IMR-90 (cell line): ENCODE measurements around the gene DOCK10. TPM values are rescaled to one million over a fixed set of nuclear protein-coding genes. Genes with fewer than 3 reads are reported as not detected.

ENCODE experiments used
- ATAC-seq: fragments of 200-7000 bp; cut with Tn5 transposase; 2 replicates; pipeline ENCODE4 v1.9.1; 2020; ENCODE audit warnings: low read depth, mild to moderate bottlenecking, moderate library complexity
- BruUV-seq: library from RNA; stranded (reverse); fragments of 400-500 nt; replicated peaks from 2 replicates; lab custom pipeline; 2021; lab: Mats Ljungman, UMichigan
- CTCF ChIA-PET: fragments of 300-600 bp; formaldehyde crosslinking; extraction: SDS; loops from one replicate; lab custom pipeline; 2021; ENCODE audit warnings: antibody characterized with exemption; lab: Yijun Ruan, JAX
- POLR2A ChIA-PET: fragments of 300-600 bp; sonication (Branson Sonifier 250); formaldehyde crosslinking; loops from one replicate; lab custom pipeline; 2022; ENCODE audit warnings: antibody characterized with exemption; ENCODE audit not compliant: unreplicated experiment; lab: Charles Lee
- DNase-seq: peaks from one replicate; pipeline ENCODE4 v3.0.0; 2013
- H2AFZ ChIP-seq: replicated peaks from 2 replicates; pipeline ENCODE3; 2013; ENCODE audit warnings: low read length, mild to moderate bottlenecking; ENCODE audit not compliant: poor library complexity
- H2AK5ac ChIP-seq: 2 replicates; pipeline ENCODE4 v1.6.1; 2013; ENCODE audit warnings: low read depth, low read length, inconsistent platforms
- H2AK9ac ChIP-seq: replicated peaks from 2 replicates; pipeline ENCODE3; 2013; ENCODE audit warnings: mild to moderate bottlenecking, low read depth, low read length, moderate library complexity; ENCODE audit not compliant: poor library complexity
- H2BK120ac ChIP-seq: 2 replicates; pipeline ENCODE4 v1.6.1; 2013; ENCODE audit warnings: low read depth, low read length, inconsistent platforms
- H2BK15ac ChIP-seq: 3 replicates; pipeline ENCODE4 v1.6.1; 2013; ENCODE audit warnings: low read depth, low read length, inconsistent platforms
- H2BK20ac ChIP-seq: 2 replicates; pipeline ENCODE4 v1.6.1; 2013; ENCODE audit warnings: low read depth, mild to moderate bottlenecking, inconsistent platforms, low read length, moderate library complexity
- H2BK5ac ChIP-seq: 2 replicates; pipeline ENCODE4 v1.6.1; 2013; ENCODE audit warnings: mild to moderate bottlenecking, low read depth, low read length, inconsistent platforms; ENCODE audit not compliant: poor library complexity, severe bottlenecking
- H3K14ac ChIP-seq: replicated peaks from 2 replicates; pipeline ENCODE4 v1.6.1; 2013; ENCODE audit warnings: low read depth, low read length, inconsistent platforms
- H3K18ac ChIP-seq: 2 replicates; pipeline ENCODE4 v1.6.1; 2013; ENCODE audit warnings: low read depth, low read length, control low read depth
- H3K23ac ChIP-seq: 2 replicates; pipeline ENCODE4 v1.6.1; 2013; ENCODE audit warnings: low read depth, low read length, inconsistent platforms
- H3K27ac ChIP-seq: 2 replicates; pipeline ENCODE4 v1.5.1; 2013; ENCODE audit warnings: mild to moderate bottlenecking, control low read depth, low read length; ENCODE audit not compliant: insufficient read depth
- H3K27me3 ChIP-seq: 2 replicates; pipeline ENCODE4 v1.6.1; 2013; ENCODE audit warnings: low read length; ENCODE audit not compliant: control insufficient read depth, insufficient read depth
- H3K36me3 ChIP-seq: 2 replicates; pipeline ENCODE4 v1.6.1; 2013; ENCODE audit warnings: low read length, mixed read lengths; ENCODE audit not compliant: control insufficient read depth, insufficient read depth
- H3K4ac ChIP-seq: 2 replicates; pipeline ENCODE4 v1.6.1; 2013; ENCODE audit warnings: low read depth, low read length, inconsistent platforms
- H3K4me1 ChIP-seq: 2 replicates; pipeline ENCODE4 v1.6.1; 2013; ENCODE audit warnings: low read length, mixed read lengths; ENCODE audit not compliant: control insufficient read depth, insufficient read depth
- H3K4me2 ChIP-seq: 2 replicates; pipeline ENCODE4 v1.6.1; 2013; ENCODE audit warnings: low read depth, mild to moderate bottlenecking, control low read depth, low read length, moderate library complexity
- H3K4me3 ChIP-seq: 2 replicates; pipeline ENCODE4 v1.5.1; 2013; ENCODE audit warnings: low read depth, mild to moderate bottlenecking, control low read depth, low read length, moderate library complexity; ENCODE audit not compliant: insufficient read depth
- H3K56ac ChIP-seq: 2 replicates; pipeline ENCODE4 v1.6.1; 2013; ENCODE audit warnings: low read length, inconsistent platforms; ENCODE audit not compliant: insufficient read depth; ENCODE audit errors: extremely low read depth
- H3K79me1 ChIP-seq, 2 experiments: 2 replicates each; pipeline ENCODE4 v1.6.1; 2013; ENCODE audit warnings: low read length in 2 of 2, inconsistent platforms in 1 of 2, low read depth in 1 of 2
- H3K9ac ChIP-seq: 2 replicates; pipeline ENCODE4 v1.6.1; 2013; ENCODE audit warnings: low read depth, low read length, control low read depth
- H3K9me1 ChIP-seq: 2 replicates; pipeline ENCODE4 v1.6.1; 2013; ENCODE audit warnings: low read length, inconsistent platforms; ENCODE audit not compliant: insufficient read depth
- H3K9me3 ChIP-seq: 2 replicates; pipeline ENCODE4 v1.6.1; 2013; ENCODE audit warnings: low read length; ENCODE audit not compliant: control insufficient read depth, insufficient read depth
- H4K20me1 ChIP-seq: 2 replicates; pipeline ENCODE4 v1.6.1; 2013; ENCODE audit warnings: low read length, inconsistent platforms; ENCODE audit not compliant: insufficient read depth
- H4K5ac ChIP-seq: 2 replicates; pipeline ENCODE4 v1.6.1; 2013; ENCODE audit warnings: mild to moderate bottlenecking, low read depth, low read length, control low read depth
- H4K8ac ChIP-seq, 2 experiments: 2 replicates each; pipeline ENCODE4 v1.6.1; 2013; ENCODE audit warnings: low read depth in 2 of 2, low read length in 2 of 2, control low read depth in 1 of 2, inconsistent platforms in 1 of 2
- H4K91ac ChIP-seq: 2 replicates; pipeline ENCODE4 v1.6.1; 2013; ENCODE audit warnings: low read depth, low read length, inconsistent platforms; ENCODE audit not compliant: insufficient read depth
- CHD1 ChIP-seq: IDR thresholded peaks from 2 replicates; pipeline ENCODE4 v1.6.1; 2012; ENCODE audit warnings: low read depth, low read length, improper control_type of control experiment
- MXI1 ChIP-seq: IDR thresholded peaks from 2 replicates; pipeline ENCODE4 v1.6.1; 2012; ENCODE audit warnings: low read depth, mild to moderate bottlenecking, low read length, moderate library complexity, borderline replicate concordance
- RCOR1 ChIP-seq: IDR thresholded peaks from 2 replicates; pipeline ENCODE4 v1.6.1; 2012; ENCODE audit warnings: mild to moderate bottlenecking, low read length, improper control_type of control experiment; ENCODE audit not compliant: insufficient replicate concordance
- USF2 ChIP-seq: fragments of 150-350 bp; IDR thresholded peaks from 2 replicates; pipeline ENCODE4 v1.6.1; 2017; ENCODE audit warnings: mild to moderate bottlenecking, antibody characterized with exemption, low read length, low read depth
- WGBS, 2 experiments: methylation state at CpG; one replicate each; pipeline versions ENCODE4 v1.1.5 to v1.1.7; 2013; ENCODE audit warnings: missing lambda C conversion rate in 2 of 2; ENCODE audit not compliant: insufficient read length in 1 of 2; ENCODE audit errors: extremely low coverage in 2 of 2; 5-methylcytosine and 5-hydroxymethylcytosine counted together
- dilution Hi-C: fragments of 300-500 bp; cut with HindIII; formaldehyde crosslinking; loops from one replicate; pipeline ENCODE4 v1.14.3; 2018; ENCODE audit warnings: low sequenced_read_pairs; ENCODE audit not compliant: unreplicated experiment
- in situ Hi-C: fragments of 300-500 bp; cut with MboI; formaldehyde crosslinking; loops from 3 replicates; pipeline ENCODE4 v1.14.3; 2019; ENCODE audit warnings: low sequenced_read_pairs, inconsistent platforms, mixed read lengths
- intact Hi-C: fragments of 100-400 bp; cut with micrococcal nuclease; formaldehyde crosslinking; loops from 2 replicates; pipeline ENCODE4 v1.10.0; 2022
- polyA plus RNA-seq, 3 experiments: library from polyadenylated mRNA; depleted of rRNA; stranded (reverse); fragments of >200 nt; gene quantifications; 2 replicates each; pipeline ENCODE4 v1.2.3, GENCODE V29; 2012; ENCODE audit warnings: low replicate concordance in 1 of 3
- total RNA-seq: library from RNA; depleted of rRNA; stranded (reverse); fragments of >200 nt; gene quantifications from 2 replicates; pipeline ENCODE4 v1.2.3, GENCODE V29; 2012

Gene DOCK10
- total and polyA plus RNA-seq, 2 of the 4 experiments (the other 2 are of a cell fraction), result 58.6 to 75.3 TPM

DNA sequence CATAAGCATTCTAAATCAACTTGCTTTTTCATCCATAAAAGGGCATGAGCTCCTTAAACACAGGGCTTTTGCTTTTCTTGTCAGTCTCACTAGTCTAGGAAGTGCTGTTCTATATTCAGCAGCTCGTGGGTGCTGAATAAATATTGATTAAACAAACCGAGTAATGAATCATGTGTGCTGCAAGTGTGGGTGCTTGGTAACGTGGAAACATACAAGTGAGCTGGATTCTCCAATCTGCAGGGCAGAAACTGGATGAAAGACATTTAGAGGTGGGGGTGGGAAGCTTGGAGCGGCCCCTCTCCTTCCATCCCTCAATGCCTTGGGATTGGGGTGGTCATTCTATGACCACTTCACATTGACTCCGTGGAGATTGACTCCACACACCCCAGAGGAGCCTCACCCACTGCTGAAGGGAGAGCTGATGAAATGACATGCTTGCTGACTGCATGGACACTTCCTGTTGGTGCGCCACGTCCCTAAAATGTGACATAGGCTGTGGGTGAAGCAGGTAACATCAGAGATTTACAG lies 114.6 kb downstream of the DOCK10 start:
- peak overlapping the region; percentile 62 for H3K27ac ChIP-seq
- peak overlapping the region; percentile 80 for H4K91ac ChIP-seq
- TF ChIP-seq CHD1 (no peak), MXI1 (0 out of 2 replicates have a peak, but pooled peaks have one; percentile 22), RCOR1 (no peak), USF2 (peak; percentile 24; the same call in 1 of the 2 replicates)
- H3K4me1 ChIP-seq, result peaks cover 16% of the 10 kb centered on the region
- H3K4ac ChIP-seq, result peak overlapping the region; percentile 95
- peak overlapping the region; percentile 88 for H2BK5ac ChIP-seq
- in situ Hi-C loops (no loop called here), dilution Hi-C loops (no loop called here), intact Hi-C loops (no loop called here)
- CTCF ChIA-PET, result no interaction called here
- H3K4me3 ChIP-seq, result no peak overlapping the region
- peak overlapping the region; percentile 84 for H2BK20ac ChIP-seq
- peak overlapping the region; percentile 76 for H4K5ac ChIP-seq
- peak overlapping the region; percentile 82; the same call in 2 of the 3 replicates for H2BK15ac ChIP-seq
- no peak overlapping the region for H2AK9ac ChIP-seq
- H3K9ac ChIP-seq, result no peak overlapping the region; the same call in 1 of the 2 replicates
- ATAC-seq (peak; percentile 79), DNase-seq (peak; percentile 89)
- peaks cover 9% of the 10 kb centered on the region for H3K9me1 ChIP-seq
- H3K23ac ChIP-seq, result peak overlapping the region; percentile 90; the same call in 1 of the 2 replicates
- H4K8ac ChIP-seq, result peak overlapping the region; percentile 80 to 96
- H2BK120ac ChIP-seq, result peak overlapping the region; percentile 86
- H3K9me3 ChIP-seq, result no peaks in the 10 kb centered on the region
- WGBS, 2 experiments, result 0% methylated on average over 3 of the region's 7 CpGs; no CpG with 5 or more reads in 1 of the 2 experiments
- peaks cover 16 to 25% of the 10 kb centered on the region in 2 experiments; a peak in 3 of 4 replicates for H3K79me1 ChIP-seq
- no peaks in the 10 kb centered on the region for H3K27me3 ChIP-seq
- H2AK5ac ChIP-seq, result peak overlapping the region; percentile 89; the same call in 1 of the 2 replicates
- POLR2A ChIA-PET, result no interaction called here
- no TSS peak for BruUV-seq
- no peak overlapping the region; the same call in 1 of the 2 replicates for H3K56ac ChIP-seq
- peak overlapping the region; percentile 14 for H3K18ac ChIP-seq
- no peaks in the 10 kb centered on the region for H4K20me1 ChIP-seq
- peak overlapping the region; percentile 4 for H2AFZ ChIP-seq
- peak overlapping the region; percentile 88 for H3K14ac ChIP-seq
- H3K4me2 ChIP-seq, result peak overlapping the region; percentile 0; the same call in 1 of the 2 replicates
- H3K36me3 ChIP-seq, result peaks cover 4% of the 10 kb centered on the region
